ENCODE measurements around the gene NPFFR1.

DNA sequence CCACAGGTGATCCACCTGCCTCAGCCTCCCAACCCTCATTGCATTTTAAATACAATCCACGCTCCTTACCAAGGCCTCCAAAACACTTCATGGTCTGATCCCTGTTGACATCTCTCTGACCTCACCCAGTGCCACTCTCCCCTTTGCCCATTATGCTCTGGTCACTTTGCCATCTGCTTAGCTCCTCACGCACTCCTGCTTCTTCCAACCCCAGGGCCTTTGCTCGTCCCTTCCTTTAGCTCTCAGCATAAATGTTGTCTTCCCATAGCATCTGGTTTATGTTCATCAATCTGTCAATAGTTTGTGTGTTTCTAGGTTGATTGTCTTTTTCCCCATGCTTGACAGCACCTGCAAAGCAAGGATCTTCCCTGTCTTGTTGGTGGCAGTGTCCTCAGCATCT lies 14.1 kb downstream of the NPFFR1 start:
- TF ChIP-seq POLR2A (IDR thresholded peaks at IDR 0.05; ENCODE audit: low read depth, low read length), result no peak
- TF ChIP-seq, protein P1, sequence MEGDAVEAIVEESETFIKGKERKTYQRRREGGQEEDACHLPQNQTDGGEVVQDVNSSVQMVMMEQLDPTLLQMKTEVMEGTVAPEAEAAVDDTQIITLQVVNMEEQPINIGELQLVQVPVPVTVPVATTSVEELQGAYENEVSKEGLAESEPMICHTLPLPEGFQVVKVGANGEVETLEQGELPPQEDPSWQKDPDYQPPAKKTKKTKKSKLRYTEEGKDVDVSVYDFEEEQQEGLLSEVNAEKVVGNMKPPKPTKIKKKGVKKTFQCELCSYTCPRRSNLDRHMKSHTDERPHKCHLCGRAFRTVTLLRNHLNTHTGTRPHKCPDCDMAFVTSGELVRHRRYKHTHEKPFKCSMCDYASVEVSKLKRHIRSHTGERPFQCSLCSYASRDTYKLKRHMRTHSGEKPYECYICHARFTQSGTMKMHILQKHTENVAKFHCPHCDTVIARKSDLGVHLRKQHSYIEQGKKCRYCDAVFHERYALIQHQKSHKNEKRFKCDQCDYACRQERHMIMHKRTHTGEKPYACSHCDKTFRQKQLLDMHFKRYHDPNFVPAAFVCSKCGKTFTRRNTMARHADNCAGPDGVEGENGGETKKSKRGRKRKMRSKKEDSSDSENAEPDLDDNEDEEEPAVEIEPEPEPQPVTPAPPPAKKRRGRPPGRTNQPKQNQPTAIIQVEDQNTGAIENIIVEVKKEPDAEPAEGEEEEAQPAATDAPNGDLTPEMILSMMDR (IDR thresholded peaks at IDR 0.05 in 2 of 3, conservative IDR thresholded peaks at IDR 0.05 in 1 of 3; ENCODE audit: control insufficient read depth in 2 of 3, extremely low read depth in 1 of 3, insufficient read depth in 1 of 3, low read depth in 3 of 3, low read length in 3 of 3), result no peak
- TF ChIP-seq, protein P2, sequence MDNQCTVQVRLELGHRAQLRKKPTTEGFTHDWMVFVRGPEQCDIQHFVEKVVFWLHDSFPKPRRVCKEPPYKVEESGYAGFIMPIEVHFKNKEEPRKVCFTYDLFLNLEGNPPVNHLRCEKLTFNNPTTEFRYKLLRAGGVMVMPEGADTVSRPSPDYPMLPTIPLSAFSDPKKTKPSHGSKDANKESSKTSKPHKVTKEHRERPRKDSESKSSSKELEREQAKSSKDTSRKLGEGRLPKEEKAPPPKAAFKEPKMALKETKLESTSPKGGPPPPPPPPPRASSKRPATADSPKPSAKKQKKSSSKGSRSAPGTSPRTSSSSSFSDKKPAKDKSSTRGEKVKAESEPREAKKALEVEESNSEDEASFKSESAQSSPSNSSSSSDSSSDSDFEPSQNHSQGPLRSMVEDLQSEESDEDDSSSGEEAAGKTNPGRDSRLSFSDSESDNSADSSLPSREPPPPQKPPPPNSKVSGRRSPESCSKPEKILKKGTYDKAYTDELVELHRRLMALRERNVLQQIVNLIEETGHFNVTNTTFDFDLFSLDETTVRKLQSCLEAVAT (IDR thresholded peaks at IDR 0.05), result no peak
- no peak for TF ChIP-seq LARP7 (IDR thresholded peaks at IDR 0.05)
- no peak for TF ChIP-seq HDAC6 (IDR thresholded peaks at IDR 0.05; ENCODE audit: unreplicated experiment)
- no peak for TF ChIP-seq SIX5 (IDR thresholded peaks at IDR 0.05; ENCODE audit: low read depth, low read length, severe bottlenecking)
- TF ChIP-seq, protein P3, sequence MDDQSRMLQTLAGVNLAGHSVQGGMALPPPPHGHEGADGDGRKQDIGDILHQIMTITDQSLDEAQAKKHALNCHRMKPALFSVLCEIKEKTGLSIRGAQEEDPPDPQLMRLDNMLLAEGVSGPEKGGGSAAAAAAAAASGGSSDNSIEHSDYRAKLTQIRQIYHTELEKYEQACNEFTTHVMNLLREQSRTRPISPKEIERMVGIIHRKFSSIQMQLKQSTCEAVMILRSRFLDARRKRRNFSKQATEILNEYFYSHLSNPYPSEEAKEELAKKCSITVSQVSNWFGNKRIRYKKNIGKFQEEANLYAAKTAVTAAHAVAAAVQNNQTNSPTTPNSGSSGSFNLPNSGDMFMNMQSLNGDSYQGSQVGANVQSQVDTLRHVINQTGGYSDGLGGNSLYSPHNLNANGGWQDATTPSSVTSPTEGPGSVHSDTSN (IDR thresholded peaks at IDR 0.05; ENCODE audit: insufficient replicate concordance, low read depth, low read length), result no peak
- no peak for TF ChIP-seq TBL1XR1 (IDR thresholded peaks at IDR 0.05; ENCODE audit: low read depth, low read length)
- TF ChIP-seq ZNF274 (IDR thresholded peaks at IDR 0.05; ENCODE audit: insufficient read depth, insufficient read length), result no peak
- TF ChIP-seq EZH2 (IDR thresholded peaks at IDR 0.05; ENCODE audit: borderline replicate concordance, control insufficient read depth, low read depth, low read length), result no peak
- TF ChIP-seq, protein P4, sequence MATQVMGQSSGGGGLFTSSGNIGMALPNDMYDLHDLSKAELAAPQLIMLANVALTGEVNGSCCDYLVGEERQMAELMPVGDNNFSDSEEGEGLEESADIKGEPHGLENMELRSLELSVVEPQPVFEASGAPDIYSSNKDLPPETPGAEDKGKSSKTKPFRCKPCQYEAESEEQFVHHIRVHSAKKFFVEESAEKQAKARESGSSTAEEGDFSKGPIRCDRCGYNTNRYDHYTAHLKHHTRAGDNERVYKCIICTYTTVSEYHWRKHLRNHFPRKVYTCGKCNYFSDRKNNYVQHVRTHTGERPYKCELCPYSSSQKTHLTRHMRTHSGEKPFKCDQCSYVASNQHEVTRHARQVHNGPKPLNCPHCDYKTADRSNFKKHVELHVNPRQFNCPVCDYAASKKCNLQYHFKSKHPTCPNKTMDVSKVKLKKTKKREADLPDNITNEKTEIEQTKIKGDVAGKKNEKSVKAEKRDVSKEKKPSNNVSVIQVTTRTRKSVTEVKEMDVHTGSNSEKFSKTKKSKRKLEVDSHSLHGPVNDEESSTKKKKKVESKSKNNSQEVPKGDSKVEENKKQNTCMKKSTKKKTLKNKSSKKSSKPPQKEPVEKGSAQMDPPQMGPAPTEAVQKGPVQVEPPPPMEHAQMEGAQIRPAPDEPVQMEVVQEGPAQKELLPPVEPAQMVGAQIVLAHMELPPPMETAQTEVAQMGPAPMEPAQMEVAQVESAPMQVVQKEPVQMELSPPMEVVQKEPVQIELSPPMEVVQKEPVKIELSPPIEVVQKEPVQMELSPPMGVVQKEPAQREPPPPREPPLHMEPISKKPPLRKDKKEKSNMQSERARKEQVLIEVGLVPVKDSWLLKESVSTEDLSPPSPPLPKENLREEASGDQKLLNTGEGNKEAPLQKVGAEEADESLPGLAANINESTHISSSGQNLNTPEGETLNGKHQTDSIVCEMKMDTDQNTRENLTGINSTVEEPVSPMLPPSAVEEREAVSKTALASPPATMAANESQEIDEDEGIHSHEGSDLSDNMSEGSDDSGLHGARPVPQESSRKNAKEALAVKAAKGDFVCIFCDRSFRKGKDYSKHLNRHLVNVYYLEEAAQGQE (IDR thresholded peaks at IDR 0.05; ENCODE audit: low read depth, low read length), result no peak
